NT2/D1 (cell line): ENCODE results near the gene CDRT4.

ENCODE experiments used
- DNase-seq: peaks from one replicate; pipeline ENCODE4 v3.0.0-alpha.2; 2011; ENCODE audit warnings: low read depth, low spot score
- H3K27me3 ChIP-seq: 2 replicates; pipeline ENCODE4 v1.6.0; 2011; ENCODE audit warnings: mild to moderate bottlenecking; ENCODE audit not compliant: insufficient read length, insufficient read depth
- H3K36me3 ChIP-seq: 2 replicates; pipeline ENCODE4 v1.6.1; 2011; ENCODE audit warnings: mild to moderate bottlenecking, low read length, mixed read lengths; ENCODE audit not compliant: insufficient read depth, insufficient read length
- H3K4me1 ChIP-seq: 2 replicates; pipeline ENCODE4 v1.5.1; 2011; ENCODE audit not compliant: insufficient read depth, insufficient read length
- H3K4me3 ChIP-seq: 2 replicates; pipeline ENCODE4 v1.5.1; 2011; ENCODE audit warnings: low read depth; ENCODE audit not compliant: insufficient read length
- H3K9ac ChIP-seq: 2 replicates; pipeline ENCODE4 v1.6.0; 2011; ENCODE audit warnings: low read depth; ENCODE audit not compliant: insufficient read length
- H3K9me3 ChIP-seq: 2 replicates; pipeline ENCODE4 v1.5.1; 2011; ENCODE audit warnings: mild to moderate bottlenecking, low read length; ENCODE audit not compliant: insufficient read depth
- SUZ12 ChIP-seq: IDR thresholded peaks from 2 replicates; pipeline ENCODE4 v1.6.1; 2011; ENCODE audit not compliant: insufficient read length, insufficient read depth; ENCODE audit errors: extremely low read depth
- YY1 ChIP-seq: IDR thresholded peaks from 2 replicates; pipeline ENCODE4 v1.6.1; 2011; ENCODE audit not compliant: insufficient read length, insufficient read depth
- ZNF274 ChIP-seq: IDR thresholded peaks from 2 replicates; pipeline ENCODE4 v1.6.1; 2011; ENCODE audit warnings: mild to moderate bottlenecking, low read depth, low read length

CDRT4 gene

DNA sequence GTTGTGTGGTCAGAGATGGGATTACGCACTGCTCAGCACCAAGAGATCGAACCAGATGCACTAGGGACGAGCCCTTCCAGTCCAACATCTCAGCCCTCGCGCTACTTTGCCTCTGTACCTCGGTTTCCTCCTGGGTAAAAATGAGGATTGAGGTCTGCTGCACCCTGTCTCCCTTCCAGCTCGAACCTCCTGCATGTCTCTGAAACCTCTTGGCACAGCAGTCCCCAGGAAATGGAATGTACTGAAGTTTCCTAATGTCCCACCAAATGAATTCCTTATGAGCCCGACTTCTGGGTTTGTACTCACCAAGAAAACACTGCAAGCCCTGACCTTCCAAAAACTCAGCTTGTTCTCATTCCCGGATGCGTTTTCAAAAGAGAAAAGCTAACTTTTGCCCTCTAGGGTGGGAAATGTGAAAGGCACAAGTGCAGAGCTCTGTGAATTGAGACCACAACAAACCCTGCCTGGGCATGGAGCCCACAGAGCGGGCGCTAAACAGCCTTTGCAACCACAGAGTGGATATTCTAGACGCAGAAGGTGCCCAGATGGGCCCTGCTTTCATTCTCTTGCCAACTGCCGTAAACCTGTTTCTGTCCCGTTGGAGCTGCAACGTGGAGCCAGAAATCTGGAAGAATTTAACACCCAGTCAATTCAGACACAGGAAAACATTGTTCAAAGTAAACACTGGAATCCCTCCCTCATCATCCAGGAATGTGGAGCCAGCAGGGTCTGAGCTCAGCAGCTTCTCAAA, 10.3 kb downstream of the CDRT4 start:
- TF ChIP-seq SUZ12 (no peak), YY1 (no peak), ZNF274 (no peak)
- Histone ChIP-seq H3K36me3 (peaks cover 20% of the 10 kb centered on the region), H3K4me1 (peaks cover 5% of the 10 kb centered on the region), H3K9ac (no peak overlapping the region), H3K4me3 (no peak overlapping the region), H3K27me3 (no peaks in the 10 kb centered on the region), H3K9me3 (peaks cover 9% of the 10 kb centered on the region; the same call in 1 of the 2 replicates)
- no peak for DNase-seq

DNA sequence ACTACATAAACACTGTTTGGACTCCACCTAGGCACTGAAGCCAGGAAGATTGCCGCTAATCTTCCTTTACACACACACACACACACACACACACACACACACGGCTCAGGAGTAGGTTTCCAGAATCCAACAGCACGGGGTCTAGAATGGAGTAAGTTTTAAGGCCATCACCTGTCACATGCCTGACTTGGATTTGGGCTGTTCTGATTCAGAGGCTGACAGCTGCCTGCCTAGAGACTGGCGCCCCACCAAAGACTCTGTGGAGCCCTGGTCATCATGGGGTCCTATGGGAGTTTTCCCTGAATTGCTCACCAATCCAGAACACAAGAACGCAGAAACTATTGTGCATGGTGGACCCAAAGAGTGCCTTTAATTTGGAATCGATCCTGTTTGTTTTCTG, 10.9 kb downstream of the CDRT4 start:
- peaks cover 9% of the 10 kb centered on the region; the same call in 1 of the 2 replicates for H3K9me3 ChIP-seq
- no peak overlapping the region for H3K4me3 ChIP-seq
- H3K36me3 ChIP-seq = peaks cover 25% of the 10 kb centered on the region
- peaks cover 5% of the 10 kb centered on the region for H3K4me1 ChIP-seq
- TF ChIP-seq YY1 = no peak
- no peaks in the 10 kb centered on the region for H3K27me3 ChIP-seq
- no peak overlapping the region for H3K9ac ChIP-seq
- DNase-seq = no peak

- H3K9me3 ChIP-seq = peaks cover 9% of the 10 kb centered on the region; the same call in 1 of the 2 replicates
- TF ChIP-seq YY1 (no peak), SUZ12 (no peak), ZNF274 (no peak)
- DNase-seq = no peak
- no peak overlapping the region for H3K4me3 ChIP-seq
- no peak overlapping the region for H3K9ac ChIP-seq
- no peaks in the 10 kb centered on the region for H3K27me3 ChIP-seq
- peaks cover 5% of the 10 kb centered on the region for H3K4me1 ChIP-seq
- H3K36me3 ChIP-seq = peaks cover 32% of the 10 kb centered on the region
Measured at GRCh38 chr17:15454346-15454745, 13.1 kb downstream of the CDRT4 start.

GRCh38 chr17:15453782-15454181, 13.6 kb downstream of the CDRT4 start:
- Histone ChIP-seq H3K9ac (no peak overlapping the region), H3K36me3 (peaks cover 32% of the 10 kb centered on the region), H3K4me3 (no peak overlapping the region), H3K4me1 (peaks cover 5% of the 10 kb centered on the region), H3K27me3 (no peaks in the 10 kb centered on the region), H3K9me3 (peaks cover 9% of the 10 kb centered on the region; the same call in 1 of the 2 replicates)
- no peak for DNase-seq
- TF ChIP-seq YY1 (no peak), SUZ12 (no peak), ZNF274 (no peak)

- DNase-seq = no peak
- Histone ChIP-seq H3K4me1 (peaks cover 8% of the 10 kb centered on the region), H3K27me3 (no peaks in the 10 kb centered on the region), H3K9ac (no peak overlapping the region), H3K9me3 (peaks cover 9% of the 10 kb centered on the region; the same call in 1 of the 2 replicates), H3K36me3 (peaks cover 32% of the 10 kb centered on the region), H3K4me3 (no peak overlapping the region)
- no peak for TF ChIP-seq YY1
- no peak for TF ChIP-seq SUZ12
- no peak for TF ChIP-seq ZNF274
Measured at GRCh38 chr17:15453246-15453645, 14.2 kb downstream of the CDRT4 start.

GRCh38 chr17:15452746-15453145, 14.7 kb downstream of the CDRT4 start:
- Histone ChIP-seq H3K4me1 (peaks cover 6% of the 10 kb centered on the region), H3K4me3 (no peak overlapping the region)
- no peak for DNase-seq

GRCh38 chr17:15451680-15452079, 15.7 kb downstream of the CDRT4 start:
- TF ChIP-seq SUZ12 (no peak), ZNF274 (no peak), YY1 (no peak)
- Histone ChIP-seq H3K9ac (no peak overlapping the region), H3K4me1 (peaks cover 4% of the 10 kb centered on the region), H3K4me3 (no peak overlapping the region), H3K36me3 (peaks cover 32% of the 10 kb centered on the region), H3K27me3 (no peaks in the 10 kb centered on the region), H3K9me3 (peaks cover 9% of the 10 kb centered on the region; the same call in 1 of the 2 replicates)
- DNase-seq = no peak

More at GRCh38 chr17:15452746-15453145, 14.7 kb downstream of the CDRT4 start:
- no peak overlapping the region for H3K9ac ChIP-seq
- no peak for TF ChIP-seq YY1
- TF ChIP-seq SUZ12 = no peak
- TF ChIP-seq ZNF274 = no peak
- peaks cover 32% of the 10 kb centered on the region for H3K36me3 ChIP-seq
- H3K9me3 ChIP-seq = peaks cover 9% of the 10 kb centered on the region; the same call in 1 of the 2 replicates
- H3K27me3 ChIP-seq = no peaks in the 10 kb centered on the region
